H9 (cell line): ENCODE results near the gene TDRD9. TPM values are rescaled to one million over a fixed set of nuclear protein-coding genes. Genes with fewer than 3 reads are reported as not detected.

Experiments
- DNase-seq: peaks from one replicate; pipeline ENCODE4 v3.0.0-alpha.2; 2017
- H2AFZ ChIP-seq: one replicate; pipeline ENCODE4 v1.6.1; 2013; ENCODE audit warnings: mild to moderate bottlenecking, low read length, control low read depth, moderate library complexity
- H2AK5ac ChIP-seq: 2 replicates; pipeline ENCODE4 v1.6.1; 2013; ENCODE audit warnings: low read length, control low read depth, mixed read lengths; ENCODE audit not compliant: insufficient read length
- H2BK120ac ChIP-seq: one replicate; pipeline ENCODE4 v1.6.1; 2013; ENCODE audit warnings: low read depth, mild to moderate bottlenecking, low read length, control low read depth, inconsistent platforms; ENCODE audit not compliant: poor library complexity, severe bottlenecking
- H2BK12ac ChIP-seq: 2 replicates; pipeline ENCODE4 v1.6.1; 2013; ENCODE audit warnings: low read length, control low read depth, mixed read lengths, low read depth; ENCODE audit not compliant: insufficient read length
- H2BK15ac ChIP-seq: 2 replicates; pipeline ENCODE4 v1.6.1; 2013; ENCODE audit warnings: low read depth, low read length, control low read depth
- H2BK20ac ChIP-seq: one replicate; pipeline ENCODE4 v1.6.1; 2013; ENCODE audit warnings: low read depth, mild to moderate bottlenecking, low read length, control low read depth, inconsistent platforms; ENCODE audit not compliant: poor library complexity, severe bottlenecking
- H2BK5ac ChIP-seq: 2 replicates; pipeline ENCODE4 v1.6.1; 2013; ENCODE audit warnings: low read length, control low read depth, mixed read lengths; ENCODE audit not compliant: insufficient read length
- H3K14ac ChIP-seq: 2 replicates; pipeline ENCODE4 v1.6.1; 2013; ENCODE audit warnings: low read length, control low read depth; ENCODE audit not compliant: insufficient read depth
- H3K18ac ChIP-seq: 2 replicates; pipeline ENCODE4 v1.6.1; 2013; ENCODE audit warnings: low read depth, mild to moderate bottlenecking, mixed read lengths, low read length, control low read depth; ENCODE audit not compliant: insufficient read length
- H3K23ac ChIP-seq: 2 replicates; pipeline ENCODE4 v1.6.1; 2013; ENCODE audit warnings: low read length, control low read depth, mixed read lengths, low read depth; ENCODE audit not compliant: insufficient read length
- H3K23me2 ChIP-seq: 2 replicates; pipeline ENCODE4 v1.6.1; 2013; ENCODE audit warnings: low read depth, mild to moderate bottlenecking, mixed read lengths, low read length, control low read depth; ENCODE audit not compliant: insufficient read length, poor library complexity, severe bottlenecking
- H3K27ac ChIP-seq: 2 replicates; pipeline ENCODE4 v1.5.1; 2013; ENCODE audit warnings: low read length, control low read depth, mixed read lengths, low read depth; ENCODE audit not compliant: insufficient read length
- H3K27me3 ChIP-seq: 2 replicates; pipeline ENCODE4 v1.6.1; 2013; ENCODE audit warnings: low read length, control low read depth, inconsistent platforms; ENCODE audit not compliant: insufficient read depth
- H3K4ac ChIP-seq: 2 replicates; pipeline ENCODE4 v1.6.1; 2013; ENCODE audit warnings: low read depth, mild to moderate bottlenecking, control low read depth, inconsistent platforms, low read length, moderate library complexity
- H3K4me1 ChIP-seq: 2 replicates; pipeline ENCODE4 v1.6.1; 2013; ENCODE audit warnings: low read length, control low read depth, inconsistent platforms; ENCODE audit not compliant: insufficient read depth
- H3K4me2 ChIP-seq: 2 replicates; pipeline ENCODE4 v1.6.1; 2013; ENCODE audit warnings: low read length, control low read depth, mixed read lengths; ENCODE audit not compliant: insufficient read length, insufficient read depth
- H3K56ac ChIP-seq: 2 replicates; pipeline ENCODE4 v1.6.1; 2013; ENCODE audit warnings: low read depth, mild to moderate bottlenecking, mixed read lengths, low read length, control low read depth; ENCODE audit not compliant: insufficient read length
- H3K79me1 ChIP-seq: 2 replicates; pipeline ENCODE4 v1.6.1; 2013; ENCODE audit warnings: low read depth, mild to moderate bottlenecking, moderate library complexity, low read length, control low read depth, inconsistent platforms; ENCODE audit not compliant: insufficient read depth, poor library complexity, severe bottlenecking
- H3K79me2 ChIP-seq: 2 replicates; pipeline ENCODE4 v1.6.1; 2013; ENCODE audit warnings: low read length, control low read depth, inconsistent platforms; ENCODE audit not compliant: insufficient read depth
- H3K9ac ChIP-seq: 2 replicates; pipeline ENCODE4 v1.6.1; 2013; ENCODE audit warnings: low read length, control low read depth, mixed read lengths; ENCODE audit not compliant: insufficient read length; ENCODE audit errors: extremely low read depth
- H3K9me3 ChIP-seq: one replicate; pipeline ENCODE4 v1.6.1; 2013; ENCODE audit warnings: low read depth, low read length, inconsistent platforms; ENCODE audit not compliant: control insufficient read depth
- H3T11ph ChIP-seq: one replicate; pipeline ENCODE4 v1.6.1; 2013; ENCODE audit warnings: mild to moderate bottlenecking, low read length, control low read depth, inconsistent platforms
- H4K20me1 ChIP-seq: one replicate; pipeline ENCODE4 v1.6.1; 2013; ENCODE audit not compliant: control insufficient read depth, insufficient read length, insufficient read depth
- H4K5ac ChIP-seq: 2 replicates; pipeline ENCODE4 v1.6.1; 2013; ENCODE audit warnings: low read depth, mild to moderate bottlenecking, mixed read lengths, low read length, control low read depth; ENCODE audit not compliant: insufficient read length
- H4K8ac ChIP-seq: replicated peaks from 2 replicates; pipeline ENCODE4 v1.6.1; 2013; ENCODE audit warnings: low read length, control low read depth, mixed read lengths, low read depth; ENCODE audit not compliant: insufficient read length
- H4K91ac ChIP-seq: 2 replicates; pipeline ENCODE4 v1.6.1; 2013; ENCODE audit warnings: low read depth, mild to moderate bottlenecking, moderate library complexity, mixed read lengths, low read length, control low read depth; ENCODE audit not compliant: insufficient read length
- H3K27ac Mint-ChIP-seq, 3 experiments: 2 replicates in 2 of 3; 3 replicates in 1 of 3; pipeline ENCODE4 v1.8.0; 2020 to 2021; ENCODE audit warnings: mixed read lengths in 3 of 3, mild to moderate bottlenecking in 1 of 3, moderate library complexity in 1 of 3
- H3K27me3 Mint-ChIP-seq: 2 replicates; pipeline ENCODE4 v1.8.0; 2021; ENCODE audit warnings: low read depth, mild to moderate bottlenecking, moderate library complexity, mixed read lengths
- H3K36me3 Mint-ChIP-seq, 3 experiments: 2 replicates in 2 of 3; 3 replicates in 1 of 3; pipeline ENCODE4 v1.8.0; 2020 to 2021; ENCODE audit warnings: low read depth in 3 of 3, mixed read lengths in 3 of 3; ENCODE audit not compliant: insufficient read depth in 1 of 3
- H3K4me1 Mint-ChIP-seq, 2 experiments: 2 replicates each; pipeline ENCODE4 v1.8.0; 2020; ENCODE audit warnings: mixed read lengths in 2 of 2
- H3K4me3 Mint-ChIP-seq, 2 experiments: 2 replicates in 1 of 2; 3 replicates in 1 of 2; pipeline ENCODE4 v1.8.0; 2020 to 2021; ENCODE audit warnings: mild to moderate bottlenecking in 2 of 2, mixed read lengths in 2 of 2, moderate library complexity in 1 of 2
- H3K9me3 Mint-ChIP-seq, 2 experiments: 2 replicates in 1 of 2; 3 replicates in 1 of 2; pipeline ENCODE4 v1.8.0; 2020; ENCODE audit warnings: mild to moderate bottlenecking in 2 of 2, mixed read lengths in 2 of 2, moderate library complexity in 1 of 2
- WGBS: extraction: QIAGEN DNeasy Blood & Tissue Kit; methylation state at CpG from one replicate; pipeline ENCODE4 v1.1.7; 2013; ENCODE audit warnings: missing lambda C conversion rate, low lambda C conversion rate, mixed read lengths; ENCODE audit not compliant: insufficient read length; ENCODE audit errors: extremely low coverage; 5-methylcytosine and 5-hydroxymethylcytosine counted together
- total RNA-seq: library from RNA; stranded (reverse); gene quantifications from 2 replicates; pipeline ENCODE4 v1.2.1, GENCODE V29; 2021
- TF ChIP-seq, protein P1 (sequence below): fragments of 200-600 bp; sonication (generic); conservative IDR thresholded peaks from 3 replicates; pipeline ENCODE4 v1.8.0; 2021; ENCODE audit warnings: antibody characterized with exemption, mild to moderate bottlenecking

Gene TDRD9
- total RNA-seq, 1 experiment from 2014 or later, result not detected

DNA sequence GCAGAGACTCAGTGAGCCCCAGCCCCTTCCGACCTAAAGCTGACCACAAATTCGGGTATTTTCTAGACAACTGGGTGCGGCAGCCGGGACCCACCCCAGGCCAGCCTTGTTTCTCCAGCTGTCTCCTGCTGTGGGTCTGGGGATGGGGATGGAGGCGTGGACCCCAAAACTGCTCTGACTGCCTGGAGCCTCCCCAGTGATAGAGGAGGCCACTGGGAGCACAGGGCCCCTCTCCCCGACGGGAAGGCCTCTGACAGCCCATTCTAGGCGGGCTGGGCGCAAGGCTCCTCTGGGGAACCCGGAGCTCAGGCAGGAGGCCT, 38.2 kb upstream of the TDRD9 start:
- no peak overlapping the region for H3T11ph ChIP-seq
- Mint-ChIP-seq H3K4me3 (no peak overlapping the region), H3K4me1 (peaks cover 9 to 21% of the 10 kb centered on the region in 2 experiments), H3K36me3 (no peaks in the 10 kb centered on the region), H3K27ac (no peak overlapping the region), H3K27me3 (peaks cover 5% of the 10 kb centered on the region; the same call in 1 of the 2 replicates), H3K9me3 (no peaks in the 10 kb centered on the region)
- H3K79me1 ChIP-seq, result no peaks in the 10 kb centered on the region
- H2BK20ac ChIP-seq, result no peak overlapping the region
- no peak overlapping the region for H2AFZ ChIP-seq
- H3K23ac ChIP-seq, result no peak overlapping the region
- H2BK15ac ChIP-seq, result no peak overlapping the region
- no peak overlapping the region for H4K91ac ChIP-seq
- no peak overlapping the region for H3K9ac ChIP-seq
- H3K27me3 ChIP-seq, result no peaks in the 10 kb centered on the region
- no peaks in the 10 kb centered on the region for H3K9me3 ChIP-seq
- H3K27ac ChIP-seq, result no peak overlapping the region
- no peak for DNase-seq
- no peak overlapping the region for H4K8ac ChIP-seq
- no peak overlapping the region for H3K4me2 ChIP-seq
- H4K20me1 ChIP-seq, result no peaks in the 10 kb centered on the region
- no peak overlapping the region for H3K56ac ChIP-seq
- no CpG with 5 or more reads among the region's 10 CpGs for WGBS
- TF ChIP-seq, protein P1, sequence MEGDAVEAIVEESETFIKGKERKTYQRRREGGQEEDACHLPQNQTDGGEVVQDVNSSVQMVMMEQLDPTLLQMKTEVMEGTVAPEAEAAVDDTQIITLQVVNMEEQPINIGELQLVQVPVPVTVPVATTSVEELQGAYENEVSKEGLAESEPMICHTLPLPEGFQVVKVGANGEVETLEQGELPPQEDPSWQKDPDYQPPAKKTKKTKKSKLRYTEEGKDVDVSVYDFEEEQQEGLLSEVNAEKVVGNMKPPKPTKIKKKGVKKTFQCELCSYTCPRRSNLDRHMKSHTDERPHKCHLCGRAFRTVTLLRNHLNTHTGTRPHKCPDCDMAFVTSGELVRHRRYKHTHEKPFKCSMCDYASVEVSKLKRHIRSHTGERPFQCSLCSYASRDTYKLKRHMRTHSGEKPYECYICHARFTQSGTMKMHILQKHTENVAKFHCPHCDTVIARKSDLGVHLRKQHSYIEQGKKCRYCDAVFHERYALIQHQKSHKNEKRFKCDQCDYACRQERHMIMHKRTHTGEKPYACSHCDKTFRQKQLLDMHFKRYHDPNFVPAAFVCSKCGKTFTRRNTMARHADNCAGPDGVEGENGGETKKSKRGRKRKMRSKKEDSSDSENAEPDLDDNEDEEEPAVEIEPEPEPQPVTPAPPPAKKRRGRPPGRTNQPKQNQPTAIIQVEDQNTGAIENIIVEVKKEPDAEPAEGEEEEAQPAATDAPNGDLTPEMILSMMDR, result no peak
- no peak overlapping the region for H3K14ac ChIP-seq
- no peak overlapping the region for H4K5ac ChIP-seq
- H3K23me2 ChIP-seq, result no peaks in the 10 kb centered on the region
- no peak overlapping the region for H2BK120ac ChIP-seq
- no peaks in the 10 kb centered on the region for H3K79me2 ChIP-seq
- H2BK12ac ChIP-seq, result no peak overlapping the region
- no peak overlapping the region for H3K18ac ChIP-seq
- no peaks in the 10 kb centered on the region for H3K4me1 ChIP-seq
- H3K4ac ChIP-seq, result no peak overlapping the region
- H2BK5ac ChIP-seq, result no peak overlapping the region
- H2AK5ac ChIP-seq, result no peak overlapping the region
